GM12872 (cell line): Measurements from ENCODE around the gene GJB4.

ENCODE experiments used
- CTCF ChIP-seq: IDR thresholded peaks from 3 replicates; pipeline ENCODE4 v1.5.1; 2011; ENCODE audit warnings: low read depth, mild to moderate bottlenecking, low read length, moderate library complexity; ENCODE audit not compliant: insufficient read depth

The GJB4 gene

GRCh38 chr1:34761176-34761761 is 1.7 kb downstream of the GJB4 start:
- no peak for TF ChIP-seq CTCF

- TF ChIP-seq CTCF, result no peak
These were observed 2.3 kb downstream of the GJB4 start for GRCh38 chr1:34761776-34762307.

GRCh38 chr1:34762474-34763141 is 3.1 kb downstream of the GJB4 start:
- TF ChIP-seq CTCF, result no peak

- no peak for TF ChIP-seq CTCF
These were observed 3.7 kb downstream of the GJB4 start for GRCh38 chr1:34763142-34763781.

GRCh38 chr1:34768856-34769255 is 9.3 kb downstream of the GJB4 start:
- no peak for TF ChIP-seq CTCF

- TF ChIP-seq CTCF, result no peak
These were observed 11.5 kb downstream of the GJB4 start for GRCh38 chr1:34770891-34771504.
